ENCODE data around the gene TSEN54.

The TSEN54 gene

DNA sequence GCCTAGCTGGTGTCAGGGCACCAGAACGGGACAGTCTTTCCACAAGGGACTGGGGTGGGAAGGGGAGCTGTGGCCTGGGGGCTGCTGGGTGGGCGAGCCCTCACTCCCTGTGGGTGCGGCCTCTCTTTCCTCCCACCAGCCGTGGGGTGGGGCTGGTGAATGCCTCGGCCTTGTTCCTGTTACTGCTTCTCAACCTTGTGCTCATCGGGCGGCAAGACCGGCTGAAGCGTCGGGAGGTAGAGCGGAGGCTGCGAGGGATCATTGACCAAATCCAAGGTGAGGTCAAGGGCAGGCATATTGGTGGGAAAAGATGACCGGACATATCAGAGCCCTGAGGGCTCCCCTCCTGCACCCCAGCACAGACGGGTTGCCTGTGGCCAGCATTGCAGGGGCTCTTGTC is 30.2 kb upstream of the TSEN54 start:
- Histone ChIP-seq H3K4me2 (ENCODE audit: insufficient read depth, low read length) (no peak overlapping the region), H3K27me3 (ENCODE audit: insufficient read depth, low read length, poor library complexity) (no peaks in the 10 kb centered on the region)

DNA sequence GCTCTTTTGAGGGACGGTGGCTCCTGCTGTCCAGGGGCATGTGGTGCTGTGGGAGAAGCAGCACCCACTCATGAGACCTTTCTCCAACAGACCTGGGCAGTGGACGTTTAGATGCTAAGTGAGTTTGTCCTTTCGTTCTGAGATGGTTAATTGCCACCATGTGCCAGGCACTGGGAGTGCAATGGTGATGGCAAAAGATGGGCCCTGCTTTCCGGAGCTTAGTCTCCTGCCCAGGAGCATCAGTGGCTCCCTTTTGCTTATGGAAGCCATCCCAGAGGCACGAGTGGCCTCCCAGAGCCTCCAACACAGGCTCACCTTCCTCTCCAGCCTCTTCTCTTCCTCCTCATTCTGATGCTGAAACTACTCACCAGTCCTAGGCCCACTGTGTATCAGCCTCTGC is 29.4 kb upstream of the TSEN54 start:
- H3K9ac ChIP-seq (ENCODE audit: low read depth, low read length), result peak overlapping the region; percentile 34
- peaks cover 7% of the 10 kb centered on the region; the same call in 1 of the 2 replicates for H4K20me1 ChIP-seq (ENCODE audit: insufficient read depth, low read length)
- peak overlapping the region; percentile 79 for H3K27ac ChIP-seq (ENCODE audit: low read length)
- H3K36me3 ChIP-seq (ENCODE audit: insufficient read depth, low read length), result peaks cover 43% of the 10 kb centered on the region
- H3K4me3 ChIP-seq (ENCODE audit: low read depth in 1 of 2, low read length in 2 of 2), result peak overlapping the region in 1 of 2 experiments; percentile 42; a peak in 1 of 4 replicates
- H3K27me3 ChIP-seq (ENCODE audit: insufficient read depth, low read length, poor library complexity), result no peaks in the 10 kb centered on the region
- no peak for ATAC-seq (ENCODE audit: insufficient read depth, low read depth)
- no peak for DNase-seq
- peak overlapping the region; percentile 49 for H3K4me2 ChIP-seq (ENCODE audit: insufficient read depth, low read length)
- TF ChIP-seq, protein P1, sequence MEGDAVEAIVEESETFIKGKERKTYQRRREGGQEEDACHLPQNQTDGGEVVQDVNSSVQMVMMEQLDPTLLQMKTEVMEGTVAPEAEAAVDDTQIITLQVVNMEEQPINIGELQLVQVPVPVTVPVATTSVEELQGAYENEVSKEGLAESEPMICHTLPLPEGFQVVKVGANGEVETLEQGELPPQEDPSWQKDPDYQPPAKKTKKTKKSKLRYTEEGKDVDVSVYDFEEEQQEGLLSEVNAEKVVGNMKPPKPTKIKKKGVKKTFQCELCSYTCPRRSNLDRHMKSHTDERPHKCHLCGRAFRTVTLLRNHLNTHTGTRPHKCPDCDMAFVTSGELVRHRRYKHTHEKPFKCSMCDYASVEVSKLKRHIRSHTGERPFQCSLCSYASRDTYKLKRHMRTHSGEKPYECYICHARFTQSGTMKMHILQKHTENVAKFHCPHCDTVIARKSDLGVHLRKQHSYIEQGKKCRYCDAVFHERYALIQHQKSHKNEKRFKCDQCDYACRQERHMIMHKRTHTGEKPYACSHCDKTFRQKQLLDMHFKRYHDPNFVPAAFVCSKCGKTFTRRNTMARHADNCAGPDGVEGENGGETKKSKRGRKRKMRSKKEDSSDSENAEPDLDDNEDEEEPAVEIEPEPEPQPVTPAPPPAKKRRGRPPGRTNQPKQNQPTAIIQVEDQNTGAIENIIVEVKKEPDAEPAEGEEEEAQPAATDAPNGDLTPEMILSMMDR (IDR thresholded peaks at IDR 0.05; ENCODE audit: borderline replicate concordance, extremely low read depth, low read length, poor library complexity, severe bottlenecking), result no peak
- TF ChIP-seq EZH2 (IDR thresholded peaks at IDR 0.05; ENCODE audit: borderline replicate concordance, low read depth, low read length, severe bottlenecking), result no peak
- peaks cover 25% of the 10 kb centered on the region for H3K4me1 ChIP-seq (ENCODE audit: insufficient read depth, low read length)
- H3K79me2 ChIP-seq (ENCODE audit: insufficient read depth, low read length), result peaks cover 22% of the 10 kb centered on the region
- H2AFZ ChIP-seq (ENCODE audit: low read depth, low read length), result 0 out of 2 replicates have a peak overlapping the region, but pooled peaks have one; percentile 62
- H3K9me3 ChIP-seq (ENCODE audit: insufficient read depth, low read length, severe bottlenecking), result no peaks in the 10 kb centered on the region

More for the DNA sequence above, 30.2 kb upstream of the TSEN54 start:
- TF ChIP-seq EZH2 (IDR thresholded peaks at IDR 0.05; ENCODE audit: borderline replicate concordance, low read depth, low read length, severe bottlenecking), result no peak
- TF ChIP-seq, protein P1 (IDR thresholded peaks at IDR 0.05; ENCODE audit: borderline replicate concordance, extremely low read depth, low read length, poor library complexity, severe bottlenecking), result no peak
- no peak overlapping the region for H3K9ac ChIP-seq (ENCODE audit: low read depth, low read length)
- H3K36me3 ChIP-seq (ENCODE audit: insufficient read depth, low read length), result peaks cover 35% of the 10 kb centered on the region
- H3K4me1 ChIP-seq (ENCODE audit: insufficient read depth, low read length), result peaks cover 25% of the 10 kb centered on the region
- H3K9me3 ChIP-seq (ENCODE audit: insufficient read depth, low read length, severe bottlenecking), result no peaks in the 10 kb centered on the region
- no peak for DNase-seq
- no peak for ATAC-seq (ENCODE audit: insufficient read depth, low read depth)
- H3K27ac ChIP-seq (ENCODE audit: low read length), result no peak overlapping the region
- no peak overlapping the region for H2AFZ ChIP-seq (ENCODE audit: low read depth, low read length)
- peaks cover 13% of the 10 kb centered on the region; the same call in 1 of the 2 replicates for H4K20me1 ChIP-seq (ENCODE audit: insufficient read depth, low read length)
- H3K4me3 ChIP-seq (ENCODE audit: low read depth in 1 of 2, low read length in 2 of 2), result no peak overlapping the region
- peaks cover 28% of the 10 kb centered on the region for H3K79me2 ChIP-seq (ENCODE audit: insufficient read depth, low read length)

DNA sequence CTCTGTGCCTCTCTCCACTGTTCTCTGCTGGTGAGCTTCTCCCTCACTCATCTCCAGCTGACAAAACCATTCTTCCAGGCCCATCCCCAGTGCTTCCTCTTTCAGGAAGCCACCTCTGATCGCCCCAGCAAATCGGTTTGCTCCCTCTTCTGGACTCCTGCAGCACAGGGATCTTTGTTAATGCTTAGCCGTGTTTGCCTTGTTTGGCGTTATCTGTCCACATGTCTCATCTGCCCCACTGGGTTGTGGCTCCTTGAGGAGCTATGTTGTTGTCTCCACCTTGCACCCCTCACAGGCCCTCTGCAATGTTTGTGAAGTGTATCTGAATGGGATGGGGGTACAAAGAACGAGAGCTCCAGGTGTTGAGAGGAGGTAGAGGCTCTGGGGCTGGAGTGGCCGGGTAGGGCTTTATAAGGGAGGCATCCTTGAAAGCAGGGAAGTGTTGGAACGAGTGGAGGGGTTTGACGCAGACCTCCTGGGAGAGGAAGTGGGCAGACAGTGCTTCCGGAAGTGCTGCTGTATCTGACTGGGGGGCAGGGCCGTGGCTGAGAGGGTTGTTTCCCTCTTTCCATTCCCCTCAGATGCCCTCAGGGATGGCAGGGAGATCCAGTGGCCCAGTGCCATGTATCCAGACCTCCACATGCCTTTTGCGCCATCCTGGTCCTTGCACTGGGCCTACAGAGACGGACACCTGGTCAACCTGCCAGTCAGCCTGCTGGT is 28.8 kb upstream of the TSEN54 start:
- peak overlapping the region in 1 of 2 experiments; percentile 42; a peak in 2 of 4 replicates for H3K4me3 ChIP-seq (ENCODE audit: low read depth in 1 of 2, low read length in 2 of 2)
- peak overlapping the region; percentile 34 for H3K9ac ChIP-seq (ENCODE audit: low read depth, low read length)
- H3K36me3 ChIP-seq (ENCODE audit: insufficient read depth, low read length), result peaks cover 49% of the 10 kb centered on the region
- peaks cover 22% of the 10 kb centered on the region for H3K79me2 ChIP-seq (ENCODE audit: insufficient read depth, low read length)
- TF ChIP-seq, protein P1 (IDR thresholded peaks at IDR 0.05; ENCODE audit: borderline replicate concordance, extremely low read depth, low read length, poor library complexity, severe bottlenecking), result peak; percentile 5
- TF ChIP-seq EZH2 (IDR thresholded peaks at IDR 0.05; ENCODE audit: borderline replicate concordance, low read depth, low read length, severe bottlenecking), result no peak
- H3K27me3 ChIP-seq (ENCODE audit: insufficient read depth, low read length, poor library complexity), result no peaks in the 10 kb centered on the region
- H3K4me1 ChIP-seq (ENCODE audit: insufficient read depth, low read length), result peaks cover 25% of the 10 kb centered on the region
- DNase-seq, result peak; percentile 86
- no peaks in the 10 kb centered on the region for H3K9me3 ChIP-seq (ENCODE audit: insufficient read depth, low read length, severe bottlenecking)
- H2AFZ ChIP-seq (ENCODE audit: low read depth, low read length), result peak overlapping the region; percentile 62
- H4K20me1 ChIP-seq (ENCODE audit: insufficient read depth, low read length), result peaks cover 6% of the 10 kb centered on the region; the same call in 1 of the 2 replicates
- H3K27ac ChIP-seq (ENCODE audit: low read length), result peak overlapping the region; percentile 79
- H3K4me2 ChIP-seq (ENCODE audit: insufficient read depth, low read length), result peak overlapping the region; percentile 49
- peak; percentile 98 for ATAC-seq (ENCODE audit: insufficient read depth, low read depth)
